ENCODE data around the gene LRIT3. TPM values are rescaled to one million over a fixed set of nuclear protein-coding genes. Genes with fewer than 3 reads are reported as not detected.
"Not testable (repeated sequence)": the region's sequence is repeated elsewhere in the genome, so short reads cannot be mapped to it uniquely, and the experiment has no call there.

Gene LRIT3
- total and polyA plus RNA-seq, 5 donors from 2014 or later, result 0.07 to 0.25 (median 0.08) TPM; not detected in 2

- not testable (repeated sequence) for H3K4me1 Mint-ChIP-seq; H3K27me3 Mint-ChIP-seq; H3K4me3 Mint-ChIP-seq; H3K27ac Mint-ChIP-seq; H3K4me1 ChIP-seq (ENCODE audit: control insufficient read depth, insufficient read depth, low read length, poor library complexity, severe bottlenecking); DNase-seq; H3K27me3 ChIP-seq (ENCODE audit: control insufficient read depth, insufficient read depth, low read length); H3K4me3 ChIP-seq (ENCODE audit: low read depth, low read length); H3K27ac ChIP-seq (ENCODE audit: insufficient read depth, low read length, poor library complexity, severe bottlenecking); ATAC-seq (ENCODE audit: low read depth in 2 of 2); H3K36me3 ChIP-seq (ENCODE audit: control insufficient read depth, insufficient read depth, low read length)
- peaks cover 32% of the 10 kb centered on the region for H3K36me3 Mint-ChIP-seq
- H3K9me3 ChIP-seq (ENCODE audit: control insufficient read depth in 2 of 2, low read length in 2 of 2), result peaks cover 10 to 12% of the 10 kb centered on the region in 2 experiments
- peaks cover 0 to 28% (median 3%) of the 10 kb centered on the region in 7 donors for H3K9me3 Mint-ChIP-seq
Observed at GRCh38 chr4:109859426-109860300, 11.8 kb downstream of the LRIT3 start.

DNA sequence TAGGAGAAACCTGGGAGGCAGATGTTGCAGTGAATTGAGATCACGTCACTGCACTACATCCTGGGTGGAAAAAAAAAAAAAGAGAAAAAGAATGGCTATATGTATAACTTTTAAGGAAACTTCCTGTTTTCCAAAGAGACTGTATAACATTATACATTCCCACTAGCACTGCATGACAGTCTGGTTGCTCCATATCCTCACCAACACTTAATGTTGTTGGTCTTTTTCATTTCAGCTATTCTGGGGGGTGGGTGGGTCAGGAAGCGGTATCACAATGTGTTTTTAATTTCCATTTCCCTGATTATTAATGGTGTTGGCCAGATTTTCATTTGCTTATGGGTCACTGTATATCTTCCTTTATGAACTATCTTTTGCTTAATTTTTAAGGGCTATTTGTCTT, 13.4 kb downstream of the LRIT3 start:
- no peak for ATAC-seq (ENCODE audit: low read depth in 2 of 2)
- Mint-ChIP-seq H3K9me3 (peaks cover 0 to 28% (median 2%) of the 10 kb centered on the region in 7 donors), H3K36me3 (peaks cover 18% of the 10 kb centered on the region), H3K27me3 (no peaks in the 10 kb centered on the region), H3K4me3 (no peak overlapping the region), H3K4me1 (peaks cover 0 to 2% (median 0%) of the 10 kb centered on the region in 4 donors), H3K27ac (no peak overlapping the region)
- Histone ChIP-seq H3K36me3 (ENCODE audit: control insufficient read depth, insufficient read depth, low read length) (no peaks in the 10 kb centered on the region), H3K27me3 (ENCODE audit: control insufficient read depth, insufficient read depth, low read length) (no peaks in the 10 kb centered on the region), H3K4me1 (ENCODE audit: control insufficient read depth, insufficient read depth, low read length, poor library complexity, severe bottlenecking) (no peaks in the 10 kb centered on the region), H3K9me3 (ENCODE audit: control insufficient read depth in 2 of 2, low read length in 2 of 2) (peaks cover 10 to 12% of the 10 kb centered on the region in 2 experiments), H3K4me3 (ENCODE audit: low read depth, low read length) (no peak overlapping the region), H3K27ac (ENCODE audit: insufficient read depth, low read length, poor library complexity, severe bottlenecking) (no peak overlapping the region)
- DNase-seq, result no peak

GRCh38 chr4:109861916-109862511, 14.1 kb downstream of the LRIT3 start:
- Histone ChIP-seq H3K4me3 (ENCODE audit: low read depth, low read length) (no peak overlapping the region), H3K36me3 (ENCODE audit: control insufficient read depth, insufficient read depth, low read length) (no peaks in the 10 kb centered on the region), H3K27me3 (ENCODE audit: control insufficient read depth, insufficient read depth, low read length) (no peaks in the 10 kb centered on the region), H3K4me1 (ENCODE audit: control insufficient read depth, insufficient read depth, low read length, poor library complexity, severe bottlenecking) (no peaks in the 10 kb centered on the region), H3K9me3 (ENCODE audit: control insufficient read depth in 2 of 2, low read length in 2 of 2) (peaks cover 10 to 12% of the 10 kb centered on the region in 2 experiments), H3K27ac (ENCODE audit: insufficient read depth, low read length, poor library complexity, severe bottlenecking) (no peak overlapping the region)
- Mint-ChIP-seq H3K27ac (no peak overlapping the region), H3K4me1 (peaks cover 0 to 2% (median 0%) of the 10 kb centered on the region in 4 donors), H3K36me3 (peaks cover 13% of the 10 kb centered on the region), H3K4me3 (no peak overlapping the region), H3K9me3 (peaks cover 0 to 28% (median 2%) of the 10 kb centered on the region in 7 donors), H3K27me3 (no peaks in the 10 kb centered on the region)
- no peak for DNase-seq
- no peak for ATAC-seq (ENCODE audit: low read depth in 2 of 2)

- peaks cover 6% of the 10 kb centered on the region for H3K36me3 Mint-ChIP-seq
- Histone ChIP-seq H3K27me3 (ENCODE audit: control insufficient read depth, insufficient read depth, low read length) (no peaks in the 10 kb centered on the region), H3K9me3 (ENCODE audit: control insufficient read depth in 2 of 2, low read length in 2 of 2) (peaks cover 10 to 12% of the 10 kb centered on the region in 2 experiments), H3K36me3 (ENCODE audit: control insufficient read depth, insufficient read depth, low read length) (no peaks in the 10 kb centered on the region), H3K27ac (ENCODE audit: insufficient read depth, low read length, poor library complexity, severe bottlenecking) (no peak overlapping the region), H3K4me1 (ENCODE audit: control insufficient read depth, insufficient read depth, low read length, poor library complexity, severe bottlenecking) (no peaks in the 10 kb centered on the region), H3K4me3 (ENCODE audit: low read depth, low read length) (no peak overlapping the region)
- H3K4me1 Mint-ChIP-seq, result peaks cover 0 to 2% (median 0%) of the 10 kb centered on the region in 4 donors
- no peak overlapping the region for H3K27ac Mint-ChIP-seq
- ATAC-seq (ENCODE audit: low read depth in 2 of 2) (no peak), DNase-seq (no peak)
- no peaks in the 10 kb centered on the region for H3K27me3 Mint-ChIP-seq
- H3K9me3 Mint-ChIP-seq, result peaks cover 0 to 21% (median 2%) of the 10 kb centered on the region in 7 donors
- no peak overlapping the region for H3K4me3 Mint-ChIP-seq
Observed at GRCh38 chr4:109864134-109864533, 16.2 kb downstream of the LRIT3 start.

DNA sequence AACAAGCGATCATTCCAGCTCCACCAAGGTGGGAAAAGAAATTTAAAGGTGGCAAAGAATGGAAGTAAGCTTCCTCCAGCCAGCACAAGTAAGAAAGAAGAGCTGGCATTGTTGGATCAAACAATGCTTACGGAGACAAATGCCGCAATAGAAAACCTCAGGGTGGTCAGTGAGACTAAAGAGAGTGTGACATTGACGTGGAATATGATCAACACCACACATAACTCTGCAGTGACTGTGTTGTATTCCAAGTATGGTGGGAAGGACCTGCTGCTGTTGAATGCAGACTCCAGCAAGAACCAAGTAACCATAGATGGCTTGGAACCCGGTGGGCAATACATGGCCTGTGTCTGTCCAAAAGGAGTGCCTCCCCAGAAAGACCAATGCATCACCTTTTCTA, 22.2 kb downstream of the LRIT3 start:
- Mint-ChIP-seq H3K4me1 (no peaks in the 10 kb centered on the region), H3K27me3 (no peaks in the 10 kb centered on the region), H3K36me3 (peaks cover 15% of the 10 kb centered on the region), H3K9me3 (peaks cover 0 to 1% (median 0%) of the 10 kb centered on the region in 7 donors), H3K27ac (no peak overlapping the region), H3K4me3 (no peak overlapping the region)
- Histone ChIP-seq H3K9me3 (ENCODE audit: control insufficient read depth in 2 of 2, low read length in 2 of 2) (no peaks in the 10 kb centered on the region), H3K27ac (ENCODE audit: insufficient read depth, low read length, poor library complexity, severe bottlenecking) (no peak overlapping the region), H3K4me1 (ENCODE audit: control insufficient read depth, insufficient read depth, low read length, poor library complexity, severe bottlenecking) (no peaks in the 10 kb centered on the region), H3K36me3 (ENCODE audit: control insufficient read depth, insufficient read depth, low read length) (peaks cover 4% of the 10 kb centered on the region), H3K27me3 (ENCODE audit: control insufficient read depth, insufficient read depth, low read length) (no peaks in the 10 kb centered on the region), H3K4me3 (ENCODE audit: low read depth, low read length) (no peak overlapping the region)
- no peak for DNase-seq
- ATAC-seq (ENCODE audit: low read depth in 2 of 2), result no peak

- no peak overlapping the region for H3K27ac ChIP-seq (ENCODE audit: insufficient read depth, low read length, poor library complexity, severe bottlenecking)
- no peak overlapping the region for H3K4me3 ChIP-seq (ENCODE audit: low read depth, low read length)
- no peak overlapping the region for H3K27ac Mint-ChIP-seq
Observed at GRCh38 chr4:109872065-109872464, 24.2 kb downstream of the LRIT3 start.

DNA sequence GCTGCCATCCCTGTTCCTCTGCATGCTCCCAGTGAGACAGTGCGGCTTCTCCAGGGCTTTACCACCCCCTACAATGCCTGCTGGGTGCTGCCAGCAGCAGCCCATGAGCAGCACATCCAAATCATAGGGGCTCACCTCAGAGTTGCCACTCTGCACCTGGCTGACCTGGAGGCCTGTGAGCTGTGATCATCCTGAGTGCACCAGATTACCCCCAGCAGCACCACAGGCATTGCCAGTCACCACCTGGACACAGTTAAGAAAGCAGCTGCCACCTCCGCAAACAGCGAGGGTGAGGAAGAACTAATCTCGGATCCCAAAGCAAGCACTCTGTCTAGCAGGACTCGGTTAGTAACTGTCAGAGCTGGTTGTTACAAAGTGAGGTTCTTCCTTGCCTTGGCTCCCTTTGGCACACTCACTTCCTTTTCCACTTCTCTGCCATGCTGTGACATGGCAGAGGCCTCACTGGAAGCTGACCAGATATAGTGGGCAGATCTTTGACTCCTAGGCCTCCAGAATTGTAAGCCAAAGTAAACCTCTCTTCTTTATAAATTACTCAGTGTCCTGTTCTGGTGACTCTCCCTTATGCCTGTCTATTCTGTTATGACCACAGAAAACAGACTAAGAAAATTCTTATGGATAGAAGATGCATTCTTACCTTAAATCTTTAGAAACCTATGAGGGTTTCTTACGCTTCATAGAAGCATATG, 25.2 kb downstream of the LRIT3 start:
- H3K4me1 ChIP-seq (ENCODE audit: control insufficient read depth, insufficient read depth, low read length, poor library complexity, severe bottlenecking), result no peaks in the 10 kb centered on the region
- peaks cover 0 to 1% (median 0%) of the 10 kb centered on the region in 7 donors for H3K9me3 Mint-ChIP-seq
- no peak overlapping the region for H3K27ac Mint-ChIP-seq
- no peaks in the 10 kb centered on the region for H3K4me1 Mint-ChIP-seq
- H3K27ac ChIP-seq (ENCODE audit: insufficient read depth, low read length, poor library complexity, severe bottlenecking), result no peak overlapping the region
- ATAC-seq (ENCODE audit: low read depth in 2 of 2), result no peak
- H3K27me3 ChIP-seq (ENCODE audit: control insufficient read depth, insufficient read depth, low read length), result peaks cover 2% of the 10 kb centered on the region
- H3K4me3 Mint-ChIP-seq, result no peak overlapping the region
- no peaks in the 10 kb centered on the region for H3K9me3 ChIP-seq (ENCODE audit: control insufficient read depth in 2 of 2, low read length in 2 of 2)
- peaks cover 10% of the 10 kb centered on the region for H3K36me3 Mint-ChIP-seq
- H3K4me3 ChIP-seq (ENCODE audit: low read depth, low read length), result no peak overlapping the region
- peaks cover 4% of the 10 kb centered on the region for H3K36me3 ChIP-seq (ENCODE audit: control insufficient read depth, insufficient read depth, low read length)
- no peak for DNase-seq
- no peaks in the 10 kb centered on the region for H3K27me3 Mint-ChIP-seq

More at GRCh38 chr4:109872065-109872464, 24.2 kb downstream of the LRIT3 start:
- Histone ChIP-seq H3K4me1 (ENCODE audit: control insufficient read depth, insufficient read depth, low read length, poor library complexity, severe bottlenecking) (no peaks in the 10 kb centered on the region), H3K27me3 (ENCODE audit: control insufficient read depth, insufficient read depth, low read length) (no peaks in the 10 kb centered on the region), H3K9me3 (ENCODE audit: control insufficient read depth in 2 of 2, low read length in 2 of 2) (no peaks in the 10 kb centered on the region), H3K36me3 (ENCODE audit: control insufficient read depth, insufficient read depth, low read length) (peaks cover 4% of the 10 kb centered on the region)
- Mint-ChIP-seq H3K4me1 (no peaks in the 10 kb centered on the region), H3K4me3 (no peak overlapping the region), H3K9me3 (peaks cover 0 to 1% (median 0%) of the 10 kb centered on the region in 7 donors), H3K36me3 (peaks cover 15% of the 10 kb centered on the region), H3K27me3 (no peaks in the 10 kb centered on the region)
- DNase-seq (no peak), ATAC-seq (ENCODE audit: low read depth in 2 of 2) (no peak)

Measured in CD4-positive, CD25-positive, alpha-beta regulatory T cell (primary cell).